GM19324 (cell line): ENCODE measurements around the gene SPANXC.
"Not testable (repeated sequence)": the region's sequence is repeated elsewhere in the genome, so short reads cannot be mapped to it uniquely, and the experiment has no call there.

Source experiments
- ATAC-seq: cut with Tn5 transposase; IDR thresholded peaks from one replicate; pipeline ENCODE4 v1.9.1; 2021; ENCODE audit warnings: mild to moderate bottlenecking, moderate library complexity; ENCODE audit not compliant: unreplicated experiment, low FRiP score

SPANXC gene, protein sequence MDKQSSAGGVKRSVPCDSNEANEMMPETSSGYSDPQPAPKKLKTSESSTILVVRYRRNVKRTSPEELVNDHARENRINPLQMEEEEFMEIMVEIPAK

DNA sequence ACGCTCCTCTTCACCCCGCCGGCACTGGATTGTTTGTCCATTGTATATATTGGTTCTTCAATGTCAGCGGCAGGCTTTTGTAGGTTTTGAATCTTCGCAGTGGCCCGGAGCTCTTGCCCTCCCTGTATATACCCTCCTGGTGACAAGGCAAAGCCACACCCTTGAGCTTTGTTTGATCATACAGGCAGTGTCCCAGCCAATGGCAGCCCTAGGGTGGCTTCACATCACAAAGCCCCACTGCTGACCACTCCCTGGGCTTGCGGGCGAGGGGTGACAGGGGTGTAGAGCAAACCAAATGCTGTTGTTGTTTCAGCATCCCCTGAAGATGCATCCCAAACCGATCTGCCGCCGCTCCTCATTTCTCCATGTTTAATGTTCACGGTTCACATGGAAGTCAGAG, at the start of gene SPANXC:
Gene SPANXC (minus strand): TSS at position 101 of the 400 bp plus-strand sequence. CDS start 60 bp downstream, at position 41.
- not testable (repeated sequence) for ATAC-seq

DNA sequence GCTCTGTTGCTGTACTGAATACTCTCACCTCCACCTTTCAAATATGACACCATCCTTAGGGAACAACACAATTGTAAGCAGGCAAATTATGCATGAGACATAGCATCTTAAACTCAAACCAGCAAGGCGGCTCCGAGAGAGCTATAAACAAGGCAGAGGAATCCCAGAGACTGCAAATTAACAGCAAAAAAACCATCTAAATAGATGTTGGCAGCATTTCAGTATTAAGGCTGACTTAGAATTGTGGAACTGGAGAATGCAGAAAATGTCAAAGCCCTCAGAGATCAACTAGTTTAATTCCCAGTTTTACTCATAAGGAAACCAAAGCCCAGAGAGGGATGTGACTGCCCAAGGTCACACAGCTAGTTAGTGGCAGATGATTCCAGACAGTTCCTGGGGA, 37.2 kb upstream of the SPANXC start:
- no peak for ATAC-seq

DNA sequence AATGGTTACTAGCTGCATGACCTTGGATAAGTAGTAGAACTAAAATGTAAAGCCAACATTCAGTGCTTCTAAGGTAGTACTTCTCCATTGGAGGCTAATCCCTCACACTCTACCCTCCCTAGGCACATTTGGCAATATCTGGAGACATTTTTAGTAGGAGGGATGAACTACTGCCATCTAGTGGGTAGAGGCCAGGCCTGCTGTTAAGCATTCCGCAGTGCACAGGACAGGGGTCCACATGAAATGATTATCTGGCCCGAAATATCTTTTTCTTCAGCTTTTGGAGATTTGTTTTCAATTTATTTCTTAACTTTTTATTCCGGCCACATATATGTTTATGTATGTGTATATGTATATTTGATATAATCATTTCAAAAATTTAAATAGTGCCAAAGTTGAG, 36.0 kb upstream of the SPANXC start:
- ATAC-seq = no peak

DNA sequence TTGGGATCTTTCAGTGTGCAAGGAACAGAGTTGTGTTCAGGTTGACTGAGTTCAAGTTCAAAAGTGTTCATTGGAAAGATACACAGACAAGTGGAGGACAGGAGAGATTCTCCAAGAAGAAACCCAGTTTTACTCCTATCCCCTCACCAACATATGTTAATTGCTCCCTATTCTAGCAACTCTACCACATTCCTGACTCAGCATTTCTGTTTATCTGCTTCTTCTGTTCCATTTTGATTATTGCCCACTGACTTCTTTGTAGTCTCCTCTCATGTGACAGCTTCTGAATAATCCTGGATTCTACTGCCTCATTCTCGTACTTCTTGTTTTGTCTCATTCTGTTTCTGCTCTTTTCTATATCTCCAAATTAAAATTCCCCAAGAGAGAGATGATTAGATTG, 15.8 kb upstream of the SPANXC start:
- no peak for ATAC-seq

- no peak for ATAC-seq
Measured at GRCh38 chrX:141221611-141222010, 20.7 kb downstream of the SPANXC start.

DNA sequence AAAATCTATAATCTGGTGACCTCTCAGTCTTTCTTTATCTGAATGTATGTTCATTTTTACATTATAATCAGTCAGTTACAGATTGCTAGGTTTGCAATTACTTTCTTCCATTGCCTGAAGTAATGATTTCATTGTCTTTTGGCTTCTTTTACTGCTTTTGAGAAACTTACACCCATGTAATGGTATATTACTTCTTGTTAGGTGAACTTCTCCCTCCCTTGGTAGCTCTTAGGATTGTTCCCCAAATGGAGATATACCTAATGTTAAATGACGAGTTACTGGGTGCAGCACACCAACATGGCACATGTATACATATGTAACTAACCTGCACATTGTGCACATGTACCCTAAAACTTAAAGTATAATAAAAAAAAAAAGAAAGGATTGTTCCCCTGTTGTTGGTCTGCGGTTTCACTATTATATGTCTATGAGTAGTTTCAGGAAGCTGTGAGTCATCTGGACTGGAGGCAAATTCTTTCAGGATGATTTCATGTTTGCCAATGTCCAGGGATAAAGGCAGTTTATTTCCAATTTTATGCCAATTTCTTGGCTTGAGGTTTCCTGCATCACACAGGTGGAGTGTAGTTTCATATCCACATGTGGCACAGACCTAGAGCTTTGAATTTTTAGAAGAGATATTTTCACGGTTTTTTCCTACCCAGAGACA, 21.8 kb downstream of the SPANXC start:
- no peak for ATAC-seq

- ATAC-seq = no peak
Measured at GRCh38 chrX:141214196-141214595, 28.1 kb downstream of the SPANXC start.

GRCh38 chrX:141201962-141202361, 40.4 kb downstream of the SPANXC start:
- ATAC-seq = no peak
